ENCODE data around the gene MPDZ. TPM values are rescaled to one million over a fixed set of nuclear protein-coding genes. Genes with fewer than 3 reads are reported as not detected.

Gene MPDZ
- total and polyA plus RNA-seq, 9 donors = 24.6 to 69.2 (median 45.9) TPM

- intact Hi-C loops (cut with DNase I) = no loop called here
- Histone ChIP-seq H3K27ac (no peak overlapping the region), H3K9me3 (no peaks in the 10 kb centered on the region), H3K4me1 (ENCODE audit: insufficient read depth) (no peaks in the 10 kb centered on the region), H3K4me3 (no peak overlapping the region), H3K27me3 (no peaks in the 10 kb centered on the region), H3K36me3 (no peaks in the 10 kb centered on the region)
- 96 to 98% (median 98%) methylated on average over 2 of the region's 2 CpGs for WGBS, 3 donors
- DNase-seq = no peak
- TF ChIP-seq EP300 (IDR thresholded peaks at IDR 0.05) (no peak), POLR2A (IDR thresholded peaks at IDR 0.05) (no peak), CTCF (IDR thresholded peaks at IDR 0.05) (no peak)
Measured at GRCh38 chr9:13163946-13164345, 115.5 kb downstream of the MPDZ start.

GRCh38 chr9:13163287-13163686 lies 116.2 kb downstream of the MPDZ start:
- Histone ChIP-seq H3K36me3 (no peaks in the 10 kb centered on the region), H3K9me3 (no peaks in the 10 kb centered on the region), H3K4me3 (no peak overlapping the region), H3K27ac (no peak overlapping the region), H3K4me1 (ENCODE audit: insufficient read depth) (no peaks in the 10 kb centered on the region), H3K27me3 (no peaks in the 10 kb centered on the region)
- intact Hi-C loops (cut with DNase I) = no loop called here
- TF ChIP-seq EP300 (IDR thresholded peaks at IDR 0.05) (no peak), POLR2A (IDR thresholded peaks at IDR 0.05) (no peak), CTCF (IDR thresholded peaks at IDR 0.05) (no peak)
- no peak for DNase-seq
- WGBS, 3 donors = 70 to 80% (median 73%) methylated on average over 2 of the region's 2 CpGs

GRCh38 chr9:13160051-13160450 lies 119.4 kb downstream of the MPDZ start:
- H3K27me3 ChIP-seq = no peaks in the 10 kb centered on the region
- WGBS, 3 donors = 87 to 98% (median 92%) methylated on average over 1 of the region's 1 CpG
- H3K9me3 ChIP-seq = no peaks in the 10 kb centered on the region
- no peaks in the 10 kb centered on the region for H3K36me3 ChIP-seq
- DNase-seq = no peak
- no peak overlapping the region for H3K4me3 ChIP-seq
- no peaks in the 10 kb centered on the region for H3K4me1 ChIP-seq (ENCODE audit: insufficient read depth)
- TF ChIP-seq POLR2A (IDR thresholded peaks at IDR 0.05) = no peak
- TF ChIP-seq EP300 (IDR thresholded peaks at IDR 0.05) = no peak
- TF ChIP-seq CTCF (IDR thresholded peaks at IDR 0.05) = no peak
- H3K27ac ChIP-seq = no peak overlapping the region
- intact Hi-C loops (cut with DNase I) = no loop called here

GRCh38 chr9:13158986-13159385 lies 120.5 kb downstream of the MPDZ start:
- Histone ChIP-seq H3K4me3 (no peak overlapping the region), H3K4me1 (ENCODE audit: insufficient read depth) (no peaks in the 10 kb centered on the region), H3K36me3 (no peaks in the 10 kb centered on the region), H3K27ac (no peak overlapping the region), H3K27me3 (no peaks in the 10 kb centered on the region), H3K9me3 (no peaks in the 10 kb centered on the region)
- intact Hi-C loops (cut with DNase I) = no loop called here
- no peak for TF ChIP-seq EP300 (IDR thresholded peaks at IDR 0.05)
- TF ChIP-seq CTCF (IDR thresholded peaks at IDR 0.05) = no peak
- no peak for TF ChIP-seq POLR2A (IDR thresholded peaks at IDR 0.05)
- WGBS, 3 donors = 49 to 93% (median 84%) methylated on average over 3 of the region's 3 CpGs
- no peak for DNase-seq

- DNase-seq = no peak
- H3K4me3 ChIP-seq = no peak overlapping the region
Measured at GRCh38 chr9:13151489-13151888, 128.0 kb downstream of the MPDZ start.

More at GRCh38 chr9:13151489-13151888, 128.0 kb downstream of the MPDZ start:
- Histone ChIP-seq H3K36me3 (no peaks in the 10 kb centered on the region), H3K27me3 (no peaks in the 10 kb centered on the region), H3K27ac (no peak overlapping the region), H3K4me1 (ENCODE audit: insufficient read depth) (no peaks in the 10 kb centered on the region), H3K9me3 (no peaks in the 10 kb centered on the region)
- no peak for TF ChIP-seq CTCF (IDR thresholded peaks at IDR 0.05)
- no peak for TF ChIP-seq EP300 (IDR thresholded peaks at IDR 0.05)
- 82 to 90% (median 86%) methylated on average over 1 of the region's 1 CpG for WGBS, 3 donors
- intact Hi-C loops (cut with DNase I) = no loop called here
